Heart left ventricle (tissue), 16 donors: ENCODE data around the gene XYLT1. TPM values are rescaled to one million over a fixed set of nuclear protein-coding genes. Genes with fewer than 3 reads are reported as not detected.

Experiments used
- ATAC-seq, 4 donors: fragments of 200-7000 bp; cut with Tn5 transposase; one replicate each; pipeline ENCODE4 v1.9.1; 2020 to 2022; ENCODE audit warnings: moderate library complexity in 4 of 4, mild to moderate bottlenecking in 3 of 4, moderate number of reproducible peaks in 1 of 4
- DNase-seq, 5 donors: peaks; one replicate each; pipeline ENCODE4 v3.0.0-alpha.2; 2020
- H3K27ac ChIP-seq, 12 donors: fragments of 200-600 bp; sonication (generic) in 4 of 12; one replicate each; pipeline versions ENCODE4 v1.5.0 to v1.8.0; 2016 to 2022; ENCODE audit warnings: mild to moderate bottlenecking in 2 of 12
- H3K27me3 ChIP-seq, 9 donors: fragments of 200-600 bp; sonication (generic) in 2 of 9; one replicate each; pipeline versions ENCODE4 v1.5.1 to v1.8.0; 2016 to 2022; ENCODE audit warnings: mild to moderate bottlenecking in 3 of 9
- H3K36me3 ChIP-seq, 9 donors: fragments of 200-600 bp; sonication (generic) in 2 of 9; one replicate each; pipeline versions ENCODE4 v1.5.0 to v1.8.0; 2018 to 2022; ENCODE audit warnings: mild to moderate bottlenecking in 2 of 9
- H3K4me1 ChIP-seq, 12 donors: fragments of 200-600 bp; sonication (generic) in 4 of 12; one replicate each; pipeline versions ENCODE4 v1.5.0 to v1.8.0; 2016 to 2022; ENCODE audit warnings: mild to moderate bottlenecking in 3 of 12
- H3K4me3 ChIP-seq, 12 donors: fragments of 200-600 bp; sonication (generic) in 4 of 12; one replicate each; pipeline versions ENCODE4 v1.5.0 to v1.8.0; 2017 to 2022; ENCODE audit warnings: mild to moderate bottlenecking in 9 of 12, moderate library complexity in 4 of 12
- H3K9me3 ChIP-seq, 12 donors: fragments of 200-600 bp; sonication (generic) in 4 of 12; one replicate each; pipeline versions ENCODE4 v1.5.0 to v1.8.0; 2016 to 2022; ENCODE audit warnings: mild to moderate bottlenecking in 1 of 12
- POLR2A ChIP-seq, 2 donors: fragments of 450-650 bp; IDR thresholded peaks; one replicate each; pipeline ENCODE4 v1.6.1; 2017; ENCODE audit warnings: antibody characterized with exemption in 2 of 2, mild to moderate bottlenecking in 2 of 2, moderate library complexity in 2 of 2
- WGBS, 4 donors: extraction: QIAGEN DNeasy Blood & Tissue Kit in 2 of 4; methylation state at CpG; one replicate each; pipeline versions ENCODE4 v1.1.5 to v1.1.7; 2013 to 2018; 5-methylcytosine and 5-hydroxymethylcytosine counted together
- intact Hi-C, 10 donors: fragments of 100-400 bp; cut with DNase I; formaldehyde crosslinking; loops; one replicate each; pipeline versions ENCODE4 v1.11.1 to v1.14.2; 2022
- polyA plus RNA-seq, 2 donors: library from polyadenylated mRNA; stranded (reverse); fragments of 200-250 nt; gene quantifications; one replicate each; pipeline ENCODE4 v1.2.3, GENCODE V29; 2013
- total RNA-seq, 9 donors: library from RNA; depleted of rRNA in 2 of 9; stranded (reverse); fragments of >200 nt in 2 of 9; fragmentation: NEBNext Ultra II Directional in 3 of 9; extraction: Animal tissue kit (Norgen Biotek cat#: 25700) in 3 of 9; gene quantifications; one replicate each; pipeline versions ENCODE4 v1.1.0 to v1.2.4, GENCODE V29; 2016 to 2023
- TF ChIP-seq, protein P1 (sequence below), 12 donors: fragments of 200-600 bp; sonication (generic) in 4 of 12; IDR thresholded peaks; one replicate each; pipeline versions ENCODE4 v1.5.0 to v1.8.0; 2018 to 2022; ENCODE audit warnings: antibody characterized with exemption in 12 of 12, mild to moderate bottlenecking in 5 of 12
- donor health status: ischemic (EF 13 %, LVEDD 7.1; RV severe dilation, severe dysfunction).
- donor health status: healthy with polysubstance abuse.
- donor health status: DM: no; HTN: yes; CAD: no.
- donor health status: DM: no; HTN: no; CAD: no.
- donor health status: ischemic (EF 25% LVEDD 6.9; RV normal size, moderate dysfunction).
- donor health status: ischemic (EF 25% LVEDD 5.7; RV mildly dilated, moderate dysfunction).
- donor health status: healthy.
- donor health status: DM: yes; HTN: yes; CAD: no.
- donor health status: ischemic (EF 35%, LVEDD 5.7; RV mildly dilated, moderate dysfunction).
- donor health status: nonischemic (EF 11% LVEDD 7.7; RV severe dilation, severe dysfunction).
- donor health status: DM: yes; HTN: yes; CAD: no.
- donor health status: PGD.
- donor health status: ischemic (EF 29% LVEDD 5.4; RV normal size, mild dysfunction).
- donor health status: nonischemic (EF 23%, LVEDD 6.1; RV moderate dilation, normal function).

The XYLT1 gene
- total and polyA plus RNA-seq, 11 donors = 0.46 to 12.3 (median 2.4) TPM

DNA sequence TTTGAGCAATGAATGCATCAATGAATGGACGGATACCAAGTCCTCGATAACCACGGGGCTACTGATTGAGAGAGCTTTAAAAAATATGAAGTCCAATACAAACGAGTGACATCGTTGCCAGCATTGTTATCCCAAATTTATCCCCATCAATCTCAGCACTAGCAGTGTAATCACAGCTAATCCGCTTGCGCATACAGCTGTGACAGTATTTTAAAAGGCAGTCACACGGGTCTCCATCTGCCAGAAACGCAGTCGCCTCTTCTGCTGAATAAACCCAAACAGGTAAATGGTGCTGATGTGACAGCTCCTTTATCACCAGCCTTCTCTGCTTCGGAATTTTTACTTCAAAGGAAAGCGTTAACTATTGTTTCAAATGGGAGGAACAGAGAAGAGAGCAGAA, 311.1 kb downstream of the XYLT1 start:
- TF ChIP-seq, protein P1, sequence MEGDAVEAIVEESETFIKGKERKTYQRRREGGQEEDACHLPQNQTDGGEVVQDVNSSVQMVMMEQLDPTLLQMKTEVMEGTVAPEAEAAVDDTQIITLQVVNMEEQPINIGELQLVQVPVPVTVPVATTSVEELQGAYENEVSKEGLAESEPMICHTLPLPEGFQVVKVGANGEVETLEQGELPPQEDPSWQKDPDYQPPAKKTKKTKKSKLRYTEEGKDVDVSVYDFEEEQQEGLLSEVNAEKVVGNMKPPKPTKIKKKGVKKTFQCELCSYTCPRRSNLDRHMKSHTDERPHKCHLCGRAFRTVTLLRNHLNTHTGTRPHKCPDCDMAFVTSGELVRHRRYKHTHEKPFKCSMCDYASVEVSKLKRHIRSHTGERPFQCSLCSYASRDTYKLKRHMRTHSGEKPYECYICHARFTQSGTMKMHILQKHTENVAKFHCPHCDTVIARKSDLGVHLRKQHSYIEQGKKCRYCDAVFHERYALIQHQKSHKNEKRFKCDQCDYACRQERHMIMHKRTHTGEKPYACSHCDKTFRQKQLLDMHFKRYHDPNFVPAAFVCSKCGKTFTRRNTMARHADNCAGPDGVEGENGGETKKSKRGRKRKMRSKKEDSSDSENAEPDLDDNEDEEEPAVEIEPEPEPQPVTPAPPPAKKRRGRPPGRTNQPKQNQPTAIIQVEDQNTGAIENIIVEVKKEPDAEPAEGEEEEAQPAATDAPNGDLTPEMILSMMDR (IDR thresholded peaks at IDR 0.05) = no peak
- TF ChIP-seq POLR2A (IDR thresholded peaks at IDR 0.05) = no peak
- Histone ChIP-seq H3K27me3 (peaks cover 0 to 3% (median 0%) of the 10 kb centered on the region in 9 donors), H3K27ac (no peak overlapping the region), H3K36me3 (no peaks in the 10 kb centered on the region), H3K4me3 (no peak overlapping the region), H3K9me3 (no peaks in the 10 kb centered on the region), H3K4me1 (peaks cover 0 to 11% (median 0%) of the 10 kb centered on the region in 12 donors)
- WGBS, 4 donors = 56 to 66% (median 61%) methylated on average over 12 of the region's 12 CpGs
- ATAC-seq = no peak
- no peak for DNase-seq
- intact Hi-C loops = loop anchor here in 1 of 10 donors (10.0 kb wide), 1 partner anchor 55 kb away; no protein-coding TSS in a partner anchor

DNA sequence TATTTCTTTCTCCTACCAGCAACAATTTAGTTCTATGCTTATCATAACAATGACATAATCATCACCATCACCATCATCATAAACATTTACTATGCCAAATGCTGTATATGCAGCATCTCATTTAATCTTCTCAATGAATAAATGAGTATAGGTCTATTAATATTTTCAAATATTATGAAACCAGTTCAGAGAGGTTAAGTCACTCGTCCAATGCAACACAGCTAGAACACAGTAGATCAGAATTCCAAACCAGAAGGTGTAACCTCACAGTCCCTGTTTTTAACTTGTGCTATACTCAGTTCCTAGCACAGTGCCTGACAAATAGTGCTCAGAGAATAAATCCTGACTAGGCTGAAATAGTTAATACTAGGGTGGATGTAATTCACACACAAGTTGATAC, 314.8 kb downstream of the XYLT1 start:
- WGBS, 4 donors = 87 to 92% (median 89%) methylated on average over 1 of the region's 1 CpG
- intact Hi-C loops = loop anchor here in 1 of 10 donors (10.0 kb wide), 1 partner anchor 59 kb away; no protein-coding TSS in a partner anchor
- H3K27me3 ChIP-seq = peaks cover 0 to 3% (median 0%) of the 10 kb centered on the region in 9 donors
- no peak for DNase-seq
- no peak overlapping the region for H3K27ac ChIP-seq
- ATAC-seq = no peak
- H3K9me3 ChIP-seq = no peaks in the 10 kb centered on the region
- H3K4me3 ChIP-seq = no peak overlapping the region
- TF ChIP-seq, protein P1 (IDR thresholded peaks at IDR 0.05) = no peak
- TF ChIP-seq POLR2A (IDR thresholded peaks at IDR 0.05) = no peak
- H3K4me1 ChIP-seq = peaks cover 0 to 17% (median 0%) of the 10 kb centered on the region in 12 donors
- H3K36me3 ChIP-seq = no peaks in the 10 kb centered on the region

DNA sequence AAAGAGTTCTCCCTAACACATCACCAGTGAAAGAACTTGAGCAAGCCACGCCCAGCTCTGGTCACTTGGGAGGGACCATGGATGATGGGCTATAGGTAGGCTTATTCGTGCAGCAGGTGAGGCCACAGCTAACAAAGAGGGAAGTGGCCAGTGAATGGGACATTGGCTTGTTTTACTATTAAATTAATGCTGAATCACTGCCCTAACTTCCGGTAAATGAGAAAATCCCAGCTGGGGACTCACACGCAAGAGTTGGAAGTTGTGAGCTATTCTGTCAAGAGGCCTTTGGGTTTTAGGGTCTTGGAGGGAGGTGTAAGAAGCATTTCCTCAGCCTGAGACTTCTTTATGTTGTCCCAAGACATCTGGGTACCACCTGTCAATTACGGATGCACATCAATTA, 315.3 kb downstream of the XYLT1 start:
- H3K27ac ChIP-seq = no peak overlapping the region
- no peaks in the 10 kb centered on the region for H3K9me3 ChIP-seq
- TF ChIP-seq, protein P1 (IDR thresholded peaks at IDR 0.05) = no peak
- no peak for TF ChIP-seq POLR2A (IDR thresholded peaks at IDR 0.05)
- H3K4me3 ChIP-seq = no peak overlapping the region
- intact Hi-C loops = loop anchor here in 1 of 10 donors (10.0 kb wide), 1 partner anchor 59 kb away; no protein-coding TSS in a partner anchor
- ATAC-seq (peak in 1 of 4 donors; percentile 24), DNase-seq (no peak)
- H3K4me1 ChIP-seq = peaks cover 0 to 17% (median 0%) of the 10 kb centered on the region in 12 donors
- H3K36me3 ChIP-seq = no peaks in the 10 kb centered on the region
- 87 to 94% (median 89%) methylated on average over 5 of the region's 5 CpGs for WGBS, 4 donors
- H3K27me3 ChIP-seq = peaks cover 0 to 3% (median 0%) of the 10 kb centered on the region in 9 donors

DNA sequence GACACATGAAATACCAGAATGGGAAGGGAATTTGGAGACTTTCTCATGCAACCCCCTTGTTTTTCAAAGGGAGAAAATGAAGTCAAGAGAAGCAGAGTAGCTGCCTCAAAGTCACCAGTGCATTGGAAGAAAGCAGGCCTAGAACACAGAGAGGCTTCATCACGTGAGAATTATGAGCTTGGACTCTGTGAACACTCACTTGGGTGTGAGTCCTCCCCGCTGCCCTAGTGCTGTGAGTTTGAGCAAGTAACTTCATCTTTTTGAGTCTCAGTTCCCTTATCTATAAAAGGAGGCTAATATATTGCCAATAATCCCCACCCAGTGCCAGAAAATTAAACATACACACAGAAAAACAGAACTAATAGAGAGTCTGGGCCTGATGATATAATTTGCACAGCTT, 315.8 kb downstream of the XYLT1 start:
- Histone ChIP-seq H3K4me3 (no peak overlapping the region), H3K9me3 (no peaks in the 10 kb centered on the region), H3K27me3 (peaks cover 0 to 3% (median 0%) of the 10 kb centered on the region in 9 donors), H3K36me3 (no peaks in the 10 kb centered on the region), H3K27ac (no peak overlapping the region), H3K4me1 (peaks cover 0 to 17% (median 0%) of the 10 kb centered on the region in 12 donors)
- ATAC-seq (peak in 2 of 4 donors; percentile 52 to 57), DNase-seq (peak in 2 of 5 donors; percentile 9 to 40)
- no peak for TF ChIP-seq POLR2A (IDR thresholded peaks at IDR 0.05)
- TF ChIP-seq, protein P1 (IDR thresholded peaks at IDR 0.05) = no peak
- intact Hi-C loops = loop anchor here in 1 of 10 donors (10.0 kb wide), 1 partner anchor 60 kb away; no protein-coding TSS in a partner anchor
- 69 to 84% (median 80%) methylated on average over 2 of the region's 2 CpGs for WGBS, 4 donors
